ENCODE data around the gene F11R.
"Not testable (repeated sequence)": the region's sequence is repeated elsewhere in the genome, so short reads cannot be mapped to it uniquely, and the experiment has no call there.

Gene F11R

GRCh38 chr1:161044535-161044907 is 23.6 kb upstream of the F11R start:
- no peak for DNase-seq (ENCODE audit: low spot score)

GRCh38 chr1:161039546-161039945 is 18.6 kb upstream of the F11R start:
- no peak for DNase-seq (ENCODE audit: low spot score)

- DNase-seq (ENCODE audit: low spot score): no peak
These were observed 18.2 kb upstream of the F11R start for GRCh38 chr1:161039154-161039545.

GRCh38 chr1:161038523-161039153 is 17.7 kb upstream of the F11R start, which contains the start of gene TSTD1:
Gene TSTD1, minus strand, starts transcription at chr1:161038964. Its CDS starts 75 bp downstream, at chr1:161038889.
- no peak for DNase-seq (ENCODE audit: low spot score)

GRCh38 chr1:161037661-161038522 is 16.9 kb upstream of the F11R start:
- DNase-seq (ENCODE audit: low spot score): no peak

- DNase-seq (ENCODE audit: low spot score): no peak
These were observed 12.8 kb upstream of the F11R start for GRCh38 chr1:161033751-161034150.

GRCh38 chr1:161032409-161032808 is 11.5 kb upstream of the F11R start:
- DNase-seq (ENCODE audit: low spot score): no peak

- no peak for DNase-seq (ENCODE audit: low spot score)
These were observed 10.9 kb upstream of the F11R start for GRCh38 chr1:161031874-161032273.

- not testable (repeated sequence) for DNase-seq (ENCODE audit: low spot score)
These were observed 8.5 kb upstream of the F11R start for GRCh38 chr1:161029466-161029865.

- DNase-seq (ENCODE audit: low spot score): not testable (repeated sequence)
These were observed 6.0 kb upstream of the F11R start for GRCh38 chr1:161026954-161027353.

GRCh38 chr1:161022432-161022831 is 1.5 kb upstream of the F11R start:
- not testable (repeated sequence) for DNase-seq (ENCODE audit: low spot score)

GRCh38 chr1:161021970-161022353 is 1.0 kb upstream of the F11R start:
- DNase-seq (ENCODE audit: low spot score): no peak

GRCh38 chr1:161021165-161021969 is 415 bp upstream of the F11R start:
- DNase-seq (ENCODE audit: low spot score): peak; percentile 94

GRCh38 chr1:161019751-161020495 is 1.0 kb downstream of the F11R start:
- DNase-seq (ENCODE audit: low spot score): no peak

GRCh38 chr1:161019111-161019660 is 1.8 kb downstream of the F11R start:
- not testable (repeated sequence) for DNase-seq (ENCODE audit: low spot score)

- DNase-seq (ENCODE audit: low spot score): no peak
These were observed 2.4 kb downstream of the F11R start for GRCh38 chr1:161018631-161018930.

GRCh38 chr1:161017756-161018630 is 3.0 kb downstream of the F11R start:
- no peak for DNase-seq (ENCODE audit: low spot score)

GRCh38 chr1:161017181-161017580 is 3.8 kb downstream of the F11R start:
- DNase-seq (ENCODE audit: low spot score): not testable (repeated sequence)

GRCh38 chr1:161016683-161017082 is 4.3 kb downstream of the F11R start:
- DNase-seq (ENCODE audit: low spot score): not testable (repeated sequence)

GRCh38 chr1:161013488-161014230 is 7.3 kb downstream of the F11R start:
- peak; percentile 81 for DNase-seq (ENCODE audit: low spot score)

Data from HuH-7.5 (cell line).